Measurements from ENCODE around the gene IFNAR2.
"Not testable (repeated sequence)": the region's sequence is repeated elsewhere in the genome, so short reads cannot be mapped to it uniquely, and the experiment has no call there.

DNA sequence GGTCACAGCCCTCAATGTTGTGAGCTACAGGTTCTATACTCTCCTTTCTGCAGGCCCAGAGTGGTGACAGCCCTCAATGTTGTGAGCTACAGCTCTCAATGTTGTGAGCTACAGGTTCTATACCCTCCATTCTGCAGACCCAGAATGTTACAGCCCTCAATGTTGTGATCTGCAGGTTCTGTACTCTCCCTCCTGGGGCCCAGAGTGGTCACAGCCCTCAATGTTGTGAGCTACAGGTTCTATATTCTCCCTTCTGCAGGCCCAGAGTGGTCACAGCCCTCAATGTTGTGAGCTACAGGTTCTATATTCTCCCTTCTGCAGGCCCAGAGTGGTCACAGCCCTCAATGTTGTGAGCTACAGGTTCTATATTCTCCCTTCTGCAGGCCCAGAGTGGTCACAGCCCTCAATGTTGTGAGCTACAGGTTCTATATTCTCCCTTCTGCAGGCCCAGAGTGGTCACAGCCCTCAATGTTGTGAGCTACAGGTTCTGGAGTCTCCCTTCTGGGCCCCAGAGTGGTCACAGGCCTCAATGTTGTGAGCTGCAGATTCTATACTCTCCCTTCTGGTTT lies 9.9 kb downstream of the IFNAR2 start:
- TF ChIP-seq, protein P1, sequence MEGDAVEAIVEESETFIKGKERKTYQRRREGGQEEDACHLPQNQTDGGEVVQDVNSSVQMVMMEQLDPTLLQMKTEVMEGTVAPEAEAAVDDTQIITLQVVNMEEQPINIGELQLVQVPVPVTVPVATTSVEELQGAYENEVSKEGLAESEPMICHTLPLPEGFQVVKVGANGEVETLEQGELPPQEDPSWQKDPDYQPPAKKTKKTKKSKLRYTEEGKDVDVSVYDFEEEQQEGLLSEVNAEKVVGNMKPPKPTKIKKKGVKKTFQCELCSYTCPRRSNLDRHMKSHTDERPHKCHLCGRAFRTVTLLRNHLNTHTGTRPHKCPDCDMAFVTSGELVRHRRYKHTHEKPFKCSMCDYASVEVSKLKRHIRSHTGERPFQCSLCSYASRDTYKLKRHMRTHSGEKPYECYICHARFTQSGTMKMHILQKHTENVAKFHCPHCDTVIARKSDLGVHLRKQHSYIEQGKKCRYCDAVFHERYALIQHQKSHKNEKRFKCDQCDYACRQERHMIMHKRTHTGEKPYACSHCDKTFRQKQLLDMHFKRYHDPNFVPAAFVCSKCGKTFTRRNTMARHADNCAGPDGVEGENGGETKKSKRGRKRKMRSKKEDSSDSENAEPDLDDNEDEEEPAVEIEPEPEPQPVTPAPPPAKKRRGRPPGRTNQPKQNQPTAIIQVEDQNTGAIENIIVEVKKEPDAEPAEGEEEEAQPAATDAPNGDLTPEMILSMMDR (IDR thresholded peaks at IDR 0.05), result not testable (repeated sequence)
- not testable (repeated sequence) for TF ChIP-seq POLR2A (IDR thresholded peaks at IDR 0.05)

Data from Peyer's patch (tissue), 4 donors.